Stimulated activated CD8-positive, alpha-beta memory T cell treated with anti-CD3 and anti-CD28 coated beads, Interleukin-4, amount 100 ng/mL, for 4 hours (primary cell): Measurements from ENCODE around the gene TTC16.
"Not testable (repeated sequence)": the region's sequence is repeated elsewhere in the genome, so short reads cannot be mapped to it uniquely, and the experiment has no call there.

Experiments used
- DNase-seq, 2 donors: peaks; one replicate each; pipeline ENCODE4 v3.0.0-alpha.2; 2020; ENCODE audit warnings: low read depth in 2 of 2, low spot score in 1 of 2

Gene TTC16

GRCh38 chr9:127780909-127781308 lies 65.0 kb downstream of the TTC16 start:
- not testable (repeated sequence) for DNase-seq
